Fibroblast of mammary gland (primary cell): ENCODE results near the gene DLG3.

Experiments
- DNase-seq: peaks from one replicate; pipeline ENCODE4 v3.0.0-alpha.2; 2010; ENCODE audit warnings: low read depth
- H3K4me3 ChIP-seq: 2 replicates; pipeline ENCODE4 v1.5.1; 2011; ENCODE audit warnings: low read depth, mild to moderate bottlenecking, low read length, moderate library complexity; ENCODE audit not compliant: control insufficient read depth
- TF ChIP-seq, protein P1 (sequence below): conservative IDR thresholded peaks from 2 replicates; pipeline ENCODE4 v1.5.1; 2011; ENCODE audit warnings: low read depth, low read length, inconsistent platforms; ENCODE audit not compliant: control insufficient read depth, insufficient read depth

DLG3 gene

GRCh38 chrX:70446380-70447350 is 2.0 kb downstream of the DLG3 start:
- DNase-seq, result no peak
- no peak overlapping the region for H3K4me3 ChIP-seq

GRCh38 chrX:70449457-70449966 is 4.9 kb downstream of the DLG3 start:
- TF ChIP-seq, protein P1, sequence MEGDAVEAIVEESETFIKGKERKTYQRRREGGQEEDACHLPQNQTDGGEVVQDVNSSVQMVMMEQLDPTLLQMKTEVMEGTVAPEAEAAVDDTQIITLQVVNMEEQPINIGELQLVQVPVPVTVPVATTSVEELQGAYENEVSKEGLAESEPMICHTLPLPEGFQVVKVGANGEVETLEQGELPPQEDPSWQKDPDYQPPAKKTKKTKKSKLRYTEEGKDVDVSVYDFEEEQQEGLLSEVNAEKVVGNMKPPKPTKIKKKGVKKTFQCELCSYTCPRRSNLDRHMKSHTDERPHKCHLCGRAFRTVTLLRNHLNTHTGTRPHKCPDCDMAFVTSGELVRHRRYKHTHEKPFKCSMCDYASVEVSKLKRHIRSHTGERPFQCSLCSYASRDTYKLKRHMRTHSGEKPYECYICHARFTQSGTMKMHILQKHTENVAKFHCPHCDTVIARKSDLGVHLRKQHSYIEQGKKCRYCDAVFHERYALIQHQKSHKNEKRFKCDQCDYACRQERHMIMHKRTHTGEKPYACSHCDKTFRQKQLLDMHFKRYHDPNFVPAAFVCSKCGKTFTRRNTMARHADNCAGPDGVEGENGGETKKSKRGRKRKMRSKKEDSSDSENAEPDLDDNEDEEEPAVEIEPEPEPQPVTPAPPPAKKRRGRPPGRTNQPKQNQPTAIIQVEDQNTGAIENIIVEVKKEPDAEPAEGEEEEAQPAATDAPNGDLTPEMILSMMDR, result no peak
- H3K4me3 ChIP-seq, result no peak overlapping the region
- no peak for DNase-seq

More at GRCh38 chrX:70446380-70447350, 2.0 kb downstream of the DLG3 start:
- TF ChIP-seq, protein P1, result no peak

GRCh38 chrX:70452143-70452733 is 7.6 kb downstream of the DLG3 start:
- H3K4me3 ChIP-seq, result peak overlapping the region; percentile 49
- DNase-seq, result peak; percentile 26
- TF ChIP-seq, protein P1, result peak; percentile 58

DNA sequence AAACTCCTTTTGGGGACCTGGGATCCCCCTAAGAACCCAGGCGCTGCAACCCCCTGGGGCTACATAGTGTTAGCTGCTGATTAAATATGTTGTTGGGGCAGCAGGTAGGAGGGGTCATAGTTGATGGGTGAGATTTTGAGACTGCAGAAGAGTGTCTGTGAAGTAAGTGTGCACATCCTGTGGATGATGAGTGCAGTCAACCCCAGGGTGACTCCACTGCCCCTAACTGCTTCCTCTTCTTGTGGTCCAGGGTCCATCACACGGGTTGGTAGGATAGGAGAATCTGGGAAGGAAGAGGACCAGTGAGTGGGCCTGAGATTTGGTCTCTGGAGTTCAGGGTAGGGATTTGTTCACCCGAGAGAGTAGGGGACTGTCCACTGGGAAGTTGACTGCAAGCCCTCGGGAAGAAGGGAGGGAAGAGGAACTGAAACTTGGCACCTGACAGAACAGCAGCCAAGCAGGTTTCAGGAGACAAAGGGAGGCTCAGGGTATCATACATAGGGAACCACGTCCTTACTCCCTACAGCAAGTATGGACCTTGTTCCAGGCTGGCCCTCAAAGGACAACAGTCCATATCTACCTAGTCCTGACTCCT is 8.5 kb downstream of the DLG3 start:
- TF ChIP-seq, protein P1, result no peak
- DNase-seq, result no peak
- H3K4me3 ChIP-seq, result no peak overlapping the region

GRCh38 chrX:70454441-70455365 is 10.1 kb downstream of the DLG3 start:
- peak overlapping the region; percentile 53 for H3K4me3 ChIP-seq
- DNase-seq, result peak; percentile 51
- TF ChIP-seq, protein P1, result peak; percentile 91
